Testis (tissue), 2 donors: ENCODE data around the gene RIMBP2.

Experiments used
- POLR2A ChIP-seq: fragments of 450-650 bp; IDR thresholded peaks from one replicate; pipeline ENCODE4 v1.6.1; 2017; ENCODE audit warnings: antibody characterized with exemption, mild to moderate bottlenecking, moderate library complexity
- TF ChIP-seq, protein P1 (sequence below), 3 experiments: fragments of 450-650 bp in 2 of 3; fragments of 200-600 bp in 1 of 3; sonication (generic) in 1 of 3; IDR thresholded peaks; one replicate each; pipeline ENCODE4 v1.5.1; 2016 to 2019; ENCODE audit warnings: antibody characterized with exemption in 3 of 3, mild to moderate bottlenecking in 2 of 3, moderate library complexity in 1 of 3

DNA sequence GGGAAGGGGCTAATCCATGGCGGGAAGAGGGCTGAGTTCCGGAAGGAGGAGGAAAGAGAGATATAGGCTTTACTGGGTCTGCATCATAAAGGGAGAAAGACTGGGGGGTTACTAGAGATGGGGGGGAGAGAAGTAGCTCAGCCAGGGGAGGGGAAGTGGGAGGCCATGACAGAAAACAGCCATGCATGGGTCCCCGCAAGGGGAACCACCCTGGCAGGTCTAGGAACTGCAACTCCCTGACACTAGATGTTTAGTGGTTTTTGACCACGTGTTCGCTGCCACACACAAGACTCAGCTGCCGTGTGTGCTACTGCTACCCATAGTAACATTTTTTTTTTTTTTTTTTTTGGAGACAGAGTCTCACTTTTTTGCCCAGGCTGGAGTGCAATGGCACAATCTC, 145.0 kb downstream of the RIMBP2 start:
- TF ChIP-seq, protein P1, sequence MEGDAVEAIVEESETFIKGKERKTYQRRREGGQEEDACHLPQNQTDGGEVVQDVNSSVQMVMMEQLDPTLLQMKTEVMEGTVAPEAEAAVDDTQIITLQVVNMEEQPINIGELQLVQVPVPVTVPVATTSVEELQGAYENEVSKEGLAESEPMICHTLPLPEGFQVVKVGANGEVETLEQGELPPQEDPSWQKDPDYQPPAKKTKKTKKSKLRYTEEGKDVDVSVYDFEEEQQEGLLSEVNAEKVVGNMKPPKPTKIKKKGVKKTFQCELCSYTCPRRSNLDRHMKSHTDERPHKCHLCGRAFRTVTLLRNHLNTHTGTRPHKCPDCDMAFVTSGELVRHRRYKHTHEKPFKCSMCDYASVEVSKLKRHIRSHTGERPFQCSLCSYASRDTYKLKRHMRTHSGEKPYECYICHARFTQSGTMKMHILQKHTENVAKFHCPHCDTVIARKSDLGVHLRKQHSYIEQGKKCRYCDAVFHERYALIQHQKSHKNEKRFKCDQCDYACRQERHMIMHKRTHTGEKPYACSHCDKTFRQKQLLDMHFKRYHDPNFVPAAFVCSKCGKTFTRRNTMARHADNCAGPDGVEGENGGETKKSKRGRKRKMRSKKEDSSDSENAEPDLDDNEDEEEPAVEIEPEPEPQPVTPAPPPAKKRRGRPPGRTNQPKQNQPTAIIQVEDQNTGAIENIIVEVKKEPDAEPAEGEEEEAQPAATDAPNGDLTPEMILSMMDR (IDR thresholded peaks at IDR 0.05) = no peak
- no peak for TF ChIP-seq POLR2A
